ENCODE data around the gene CXCL13.
"Not testable (repeated sequence)": the region's sequence is repeated elsewhere in the genome, so short reads cannot be mapped to it uniquely, and the experiment has no call there.

The CXCL13 gene, protein sequence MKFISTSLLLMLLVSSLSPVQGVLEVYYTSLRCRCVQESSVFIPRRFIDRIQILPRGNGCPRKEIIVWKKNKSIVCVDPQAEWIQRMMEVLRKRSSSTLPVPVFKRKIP

DNA sequence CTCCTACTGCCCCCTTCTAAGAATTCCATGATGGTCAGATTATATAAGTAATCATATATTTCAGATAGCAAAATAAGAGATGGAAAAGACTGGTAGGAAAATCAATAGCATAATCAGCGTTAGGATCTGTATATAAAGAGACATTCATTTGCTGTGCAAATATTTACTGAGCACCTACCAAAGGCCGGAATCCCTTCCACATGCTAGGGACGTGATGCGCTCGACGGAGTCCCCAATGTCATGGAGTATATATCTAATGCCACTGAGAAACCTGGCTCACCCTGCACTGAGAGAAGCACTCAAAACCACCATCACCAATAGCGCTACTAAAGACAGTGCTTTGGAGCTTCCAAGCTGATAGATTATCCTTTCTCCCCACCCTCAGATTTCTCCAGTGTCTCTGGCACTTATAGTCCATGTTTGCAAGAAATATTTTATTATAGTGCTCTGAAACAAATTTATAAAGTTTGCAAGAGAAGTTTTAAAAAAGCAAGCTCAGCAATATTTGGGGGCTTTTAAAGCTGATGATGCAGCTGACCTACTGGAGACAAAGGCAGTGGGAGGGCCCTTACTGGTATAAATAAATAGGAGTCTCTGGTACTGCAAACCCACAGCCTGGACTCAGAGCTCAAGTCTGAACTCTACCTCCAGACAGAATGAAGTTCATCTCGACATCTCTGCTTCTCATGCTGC lies at the start of gene CXCL13:
CXCL13 (plus strand) TSS at position 611 of the 693 bp plus-strand sequence; CDS start at position 657, 46 bp downstream.
- DNase-seq (ENCODE audit: low spot score): no peak

DNA sequence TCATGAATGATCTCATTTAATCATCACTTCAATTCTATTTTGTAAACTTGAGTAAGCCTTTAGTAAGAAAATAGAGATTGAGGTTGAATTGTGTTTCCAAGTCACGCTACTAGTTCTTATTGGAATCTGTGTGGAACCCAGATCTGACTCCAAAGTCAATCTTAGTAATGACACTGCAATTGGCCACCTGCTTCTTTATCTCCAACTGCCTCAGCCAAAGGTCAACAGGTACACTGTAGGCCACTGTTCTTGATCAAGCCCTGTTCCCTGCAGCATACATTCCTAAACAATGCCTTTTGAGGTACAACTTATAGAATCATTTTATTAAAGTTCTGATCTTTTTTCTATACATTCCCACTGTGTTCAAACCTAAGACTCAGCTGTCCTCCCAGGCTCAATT lies 45.5 kb upstream of the CXCL13 start:
- no peak for DNase-seq (ENCODE audit: low spot score)

DNA sequence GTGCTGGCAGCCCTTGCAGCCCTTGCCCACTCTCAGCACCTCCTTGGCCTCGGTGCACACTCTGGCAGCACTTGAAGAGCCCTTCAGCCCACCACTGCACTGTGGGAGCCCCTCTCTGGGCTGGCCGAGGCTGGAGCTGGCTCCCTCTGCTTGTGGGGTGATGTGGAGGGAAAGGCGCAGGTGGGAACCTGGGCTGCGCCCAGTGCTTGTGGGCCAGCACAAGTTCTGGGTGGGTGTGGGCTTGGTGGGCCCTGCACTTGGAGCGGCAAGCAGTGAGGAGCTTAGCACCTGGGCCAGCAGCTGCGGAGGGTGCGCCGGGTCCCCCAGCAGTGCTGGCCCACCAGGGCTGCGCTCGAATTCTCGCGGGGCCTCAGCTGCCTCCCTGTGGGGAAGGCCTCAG lies 43.9 kb upstream of the CXCL13 start:
- not testable (repeated sequence) for DNase-seq (ENCODE audit: low spot score)

DNA sequence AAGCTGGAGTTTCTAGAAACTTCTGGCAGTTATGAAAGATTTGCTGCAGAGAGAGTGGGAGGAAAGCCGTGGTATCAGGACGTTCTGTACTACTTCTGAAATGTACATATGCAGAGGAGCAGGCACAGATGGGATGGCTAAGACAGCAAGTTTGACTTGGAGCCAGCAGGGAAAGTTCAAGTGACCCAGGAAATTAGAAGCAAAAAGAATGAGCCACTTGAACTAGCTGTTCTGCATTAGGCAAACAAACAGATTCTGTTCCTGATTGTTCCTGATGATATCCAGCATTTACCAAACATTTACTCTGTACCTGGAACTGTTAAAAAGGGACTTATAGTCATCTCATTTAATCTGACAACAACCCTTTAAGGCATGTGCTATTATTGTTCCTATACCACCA lies 41.4 kb upstream of the CXCL13 start:
- no peak for DNase-seq (ENCODE audit: low spot score)

DNA sequence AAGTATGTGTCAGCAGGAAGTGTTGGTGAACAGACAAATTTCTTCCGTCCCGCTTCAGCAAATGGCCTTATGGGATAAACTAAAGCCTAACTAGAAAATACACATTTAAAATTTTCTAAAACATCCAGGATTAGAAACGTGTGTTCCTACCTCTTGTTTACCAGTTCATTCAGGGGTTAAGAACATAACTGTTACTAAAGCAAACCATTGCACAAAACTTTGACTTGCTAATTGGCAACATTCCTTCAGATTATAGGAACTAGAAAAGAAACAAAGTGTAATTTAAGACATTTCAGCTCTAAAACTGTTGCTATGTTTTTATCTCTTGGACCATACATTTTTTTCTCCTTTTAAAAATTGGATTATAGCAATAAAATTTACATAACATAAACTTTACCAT lies 39.5 kb upstream of the CXCL13 start:
- no peak for DNase-seq (ENCODE audit: low spot score)

DNA sequence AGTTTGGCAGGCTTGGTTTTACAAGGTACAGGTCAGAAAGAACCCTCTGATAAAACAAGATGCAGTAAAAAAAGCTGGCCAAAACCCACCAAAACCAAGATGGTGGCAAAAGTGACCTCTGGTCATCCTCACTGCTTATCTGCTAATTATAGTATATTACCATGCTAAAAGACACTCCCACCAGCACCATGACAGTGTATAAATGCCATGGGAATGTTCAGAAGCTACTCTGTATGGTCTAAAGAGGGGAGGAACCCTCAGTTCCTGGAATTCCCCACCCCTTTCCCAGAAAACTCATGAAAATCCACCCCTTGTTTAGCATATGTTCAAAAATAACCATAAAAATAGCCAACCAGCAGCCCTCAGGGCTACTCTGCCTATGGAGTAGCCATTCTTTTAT lies 38.1 kb upstream of the CXCL13 start:
- DNase-seq (ENCODE audit: low spot score): no peak

DNA sequence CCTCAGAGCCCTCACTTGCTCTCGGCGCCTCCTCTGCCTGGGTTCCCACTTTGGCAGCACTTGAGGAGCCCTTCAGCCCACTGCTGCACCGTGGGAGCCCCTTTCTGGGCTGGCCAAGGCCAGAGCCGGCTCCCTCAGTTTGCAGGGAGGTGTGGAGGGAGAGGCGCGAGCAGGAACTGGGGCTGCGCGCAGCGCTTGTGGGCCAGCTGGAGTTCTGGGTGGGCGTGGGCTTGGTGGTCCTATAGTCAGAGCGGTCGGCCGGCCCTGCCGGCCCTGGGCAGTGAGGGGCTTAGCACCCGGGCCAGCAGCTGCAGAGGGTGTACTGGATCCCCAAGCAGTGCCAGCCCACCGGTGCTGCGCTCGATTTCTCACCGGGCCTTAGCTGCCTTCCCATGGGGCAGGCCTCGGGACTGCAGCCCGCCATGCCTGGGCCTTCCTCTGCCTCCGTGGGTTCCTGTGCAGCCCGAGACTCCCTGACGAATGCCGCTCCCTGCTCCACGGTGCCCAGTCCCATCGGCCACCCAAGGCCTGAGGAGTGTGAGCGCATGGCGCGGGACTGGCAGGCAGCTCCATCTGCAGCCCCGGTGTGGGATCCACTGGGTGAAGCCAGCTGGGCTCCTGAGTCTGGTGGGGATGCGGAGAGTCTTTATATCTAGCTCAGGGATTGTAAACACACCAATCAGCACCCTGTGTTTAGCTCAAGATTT lies 35.0 kb upstream of the CXCL13 start:
- not testable (repeated sequence) for DNase-seq (ENCODE audit: low spot score)

DNA sequence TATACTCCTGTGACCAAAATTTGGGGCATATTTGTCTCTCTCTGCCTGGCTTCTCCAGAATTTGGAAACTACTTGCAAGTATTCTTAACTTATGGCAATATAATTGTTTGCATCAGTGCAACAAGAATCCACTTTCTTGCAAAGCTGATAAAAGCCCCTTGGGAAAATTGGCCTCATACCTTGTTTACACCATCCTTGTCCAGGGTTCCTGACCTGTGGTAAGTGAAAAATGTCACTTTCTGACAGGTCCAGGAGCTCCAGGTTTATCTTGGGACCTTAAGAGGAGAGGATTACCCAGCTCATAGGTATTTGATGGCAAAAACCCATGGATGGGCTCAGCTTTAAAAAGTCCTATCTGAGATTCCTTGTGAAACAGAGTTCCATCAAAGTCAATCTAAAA lies 29.3 kb upstream of the CXCL13 start:
- DNase-seq (ENCODE audit: low spot score): no peak

DNA sequence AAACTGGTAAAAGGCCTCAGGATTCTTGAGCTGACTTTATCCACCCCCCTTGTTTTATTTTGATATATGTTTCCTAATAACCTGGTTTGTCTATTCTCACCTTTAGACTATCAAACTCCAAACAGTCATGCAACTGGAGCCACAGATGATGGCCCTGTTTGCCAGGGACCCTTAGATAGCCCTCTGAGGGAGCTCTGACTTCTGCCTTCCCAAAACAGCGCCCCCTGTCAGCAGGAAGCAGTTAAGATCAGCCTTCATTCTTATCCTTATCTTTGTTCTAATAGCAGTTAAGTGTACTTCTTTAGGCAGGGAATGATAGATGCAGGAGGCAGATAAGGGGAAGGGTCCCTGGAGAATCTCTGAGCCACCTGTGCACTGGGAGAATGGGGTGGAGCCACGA lies 27.5 kb upstream of the CXCL13 start:
- no peak for DNase-seq (ENCODE audit: low spot score)

DNA sequence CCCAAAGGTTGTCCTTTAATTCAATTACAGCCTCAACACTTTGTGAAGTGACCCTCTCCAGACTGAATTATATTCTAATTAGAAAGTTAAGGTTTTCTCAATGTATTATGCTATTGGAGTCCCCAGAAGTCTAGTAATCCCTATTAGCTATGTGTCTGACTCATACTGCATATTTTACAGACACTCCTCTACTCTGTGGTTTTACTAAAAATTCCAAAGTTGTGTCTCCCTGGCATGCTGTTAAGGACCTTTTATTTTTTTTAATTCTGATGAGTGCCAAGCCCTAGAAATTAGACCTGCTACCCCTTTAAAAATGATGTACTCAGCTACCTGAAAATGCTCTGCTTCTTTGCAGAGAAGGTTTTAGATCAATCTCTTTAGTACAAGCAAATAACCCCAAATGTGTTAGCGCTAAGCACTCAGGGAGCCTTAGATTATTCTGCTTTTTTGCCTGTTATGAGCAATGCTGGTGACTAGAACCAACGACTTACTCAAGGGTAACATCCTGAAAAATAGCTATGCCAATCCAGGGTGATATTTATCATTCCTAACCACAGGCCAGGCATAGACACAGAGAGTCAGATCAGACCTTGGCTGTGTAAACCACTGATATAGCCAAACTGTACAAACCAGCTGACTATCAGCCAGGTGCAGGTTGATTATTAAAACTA lies 26.1 kb upstream of the CXCL13 start:
- no peak for DNase-seq (ENCODE audit: low spot score)

DNA sequence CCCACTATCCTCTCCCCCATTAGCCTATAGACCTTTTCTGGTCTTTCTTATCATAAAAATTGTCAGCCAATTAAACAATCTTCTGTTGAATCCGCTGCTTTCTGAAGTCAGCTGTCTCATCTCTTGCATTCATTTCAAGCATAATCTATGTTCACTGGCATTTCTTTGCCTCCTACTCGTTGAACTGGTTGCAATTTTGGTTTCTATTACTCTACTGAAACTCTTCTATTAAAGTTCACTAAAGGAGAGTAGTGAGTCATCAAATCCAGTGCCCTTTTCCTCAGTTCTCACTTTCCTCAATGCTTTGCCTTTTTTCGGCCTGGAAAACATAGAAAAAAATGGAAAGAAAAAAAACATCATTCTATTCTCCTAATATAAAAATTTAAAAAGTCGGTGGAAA lies 23.9 kb upstream of the CXCL13 start:
- no peak for DNase-seq (ENCODE audit: low spot score)

DNA sequence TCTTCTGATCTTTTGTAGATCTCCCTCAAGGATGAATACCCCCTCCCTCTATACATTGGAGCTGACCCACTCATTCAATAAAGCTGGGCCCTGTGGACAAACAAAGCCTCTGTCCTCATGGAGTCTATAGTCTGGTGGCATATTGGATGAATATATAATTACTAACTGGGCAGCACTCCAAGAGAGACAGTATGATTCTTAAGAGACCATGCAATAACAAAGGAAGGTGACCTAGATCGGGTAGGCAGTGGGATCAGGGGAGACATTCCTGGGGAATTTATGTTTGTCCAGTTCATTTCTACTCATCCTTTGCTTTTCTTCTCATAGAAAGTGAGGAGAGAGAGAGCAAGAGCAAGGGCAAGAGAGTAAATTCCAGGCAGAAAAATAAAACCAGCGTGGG lies 23.5 kb upstream of the CXCL13 start:
- DNase-seq (ENCODE audit: low spot score): no peak

DNA sequence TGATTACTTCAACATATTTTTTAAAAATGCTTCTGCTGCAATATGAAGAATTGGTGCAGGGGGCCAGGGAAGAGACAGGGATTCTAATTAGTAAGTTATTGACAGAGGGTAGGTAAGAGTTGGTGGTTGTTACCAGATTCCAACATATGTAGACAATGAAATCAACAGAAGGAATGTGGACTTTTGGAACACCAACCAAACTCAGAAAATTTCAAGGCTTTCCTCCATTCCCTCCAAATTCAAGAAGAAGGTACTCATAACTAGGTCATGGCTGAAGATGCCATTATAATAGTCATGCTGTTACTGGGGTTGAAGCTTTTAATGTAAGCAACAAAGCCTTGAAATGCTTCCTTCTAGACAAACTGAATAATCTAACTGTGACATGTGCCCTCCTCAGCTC lies 22.9 kb upstream of the CXCL13 start:
- DNase-seq (ENCODE audit: low spot score): no peak

DNA sequence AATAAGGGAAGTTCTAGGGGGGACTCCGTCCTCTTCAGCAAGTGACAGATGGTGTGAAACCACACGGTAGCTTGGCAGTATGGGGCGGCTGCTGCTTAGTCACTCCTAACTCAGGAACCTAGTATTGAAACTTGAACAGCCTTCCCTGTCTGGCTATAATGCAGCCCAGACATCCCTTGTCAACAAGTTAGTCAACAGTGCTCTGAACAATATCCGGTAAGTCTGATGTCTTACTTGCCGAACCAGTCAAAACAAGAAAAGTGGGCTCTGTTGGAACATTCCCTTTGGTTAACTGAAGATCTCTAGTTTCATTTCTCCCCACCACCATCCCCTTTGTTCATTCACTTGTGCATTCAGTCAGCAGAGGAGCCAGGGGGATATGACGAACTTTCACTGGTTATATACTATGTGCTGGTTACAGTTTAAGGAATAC lies 18.7 kb upstream of the CXCL13 start:
- no peak for DNase-seq (ENCODE audit: low spot score)

DNA sequence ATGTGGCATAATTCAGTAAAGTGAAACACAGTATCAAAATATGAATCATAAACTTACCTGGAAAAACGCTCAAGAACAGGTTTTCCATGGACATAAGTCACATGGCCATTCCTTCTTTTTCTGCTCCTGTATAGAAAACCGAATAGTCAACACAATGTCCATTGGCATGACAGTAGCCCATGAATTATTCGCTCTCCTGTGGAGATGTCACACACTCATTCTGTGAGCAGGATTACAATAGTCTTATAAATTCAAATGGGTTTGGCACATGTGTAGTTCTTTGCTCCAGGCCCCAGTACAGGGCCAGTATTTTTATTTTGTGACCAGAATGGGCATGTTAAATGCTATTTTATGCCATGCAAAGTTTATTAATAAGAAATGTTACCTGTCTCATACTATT lies 15.1 kb upstream of the CXCL13 start:
- no peak for DNase-seq (ENCODE audit: low spot score)

DNA sequence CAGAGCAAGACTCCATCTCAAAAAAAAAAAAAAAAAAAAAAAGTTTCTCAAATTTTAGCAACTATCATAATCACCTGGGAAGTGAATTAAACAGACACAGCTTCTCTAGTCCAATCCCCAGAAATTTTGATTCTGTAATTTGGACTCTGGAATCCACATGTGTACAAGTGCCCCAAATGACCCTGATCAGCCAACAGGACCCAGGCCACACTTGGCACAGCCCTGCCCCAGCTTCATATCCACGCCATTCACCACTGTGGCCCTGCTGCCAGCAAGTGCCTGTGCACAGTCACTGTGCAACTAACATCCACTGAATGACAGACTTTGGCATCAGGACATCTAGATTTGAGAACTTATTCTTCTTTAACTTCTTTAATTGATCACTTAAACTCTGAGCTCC lies 14.1 kb upstream of the CXCL13 start:
- DNase-seq (ENCODE audit: low spot score): no peak

DNA sequence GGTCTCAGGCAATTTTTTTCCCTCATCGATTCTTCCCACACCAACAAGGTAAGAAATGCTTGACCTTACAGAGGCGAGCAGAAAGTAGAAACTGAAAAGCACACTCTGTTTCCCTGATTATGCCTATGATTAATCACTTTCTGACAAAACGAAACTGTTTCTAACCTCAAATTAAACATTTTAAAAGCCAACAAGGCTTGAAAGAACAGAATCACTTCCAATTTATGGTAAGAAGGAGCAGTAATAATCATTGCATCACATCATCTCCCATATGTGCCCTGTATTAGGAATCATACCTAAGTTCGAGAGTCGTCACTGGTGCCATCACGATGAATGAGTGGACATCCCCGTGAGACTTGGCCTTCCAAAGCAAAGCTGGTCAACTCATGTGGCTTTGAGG lies 12.5 kb upstream of the CXCL13 start:
- DNase-seq (ENCODE audit: low spot score): no peak

DNA sequence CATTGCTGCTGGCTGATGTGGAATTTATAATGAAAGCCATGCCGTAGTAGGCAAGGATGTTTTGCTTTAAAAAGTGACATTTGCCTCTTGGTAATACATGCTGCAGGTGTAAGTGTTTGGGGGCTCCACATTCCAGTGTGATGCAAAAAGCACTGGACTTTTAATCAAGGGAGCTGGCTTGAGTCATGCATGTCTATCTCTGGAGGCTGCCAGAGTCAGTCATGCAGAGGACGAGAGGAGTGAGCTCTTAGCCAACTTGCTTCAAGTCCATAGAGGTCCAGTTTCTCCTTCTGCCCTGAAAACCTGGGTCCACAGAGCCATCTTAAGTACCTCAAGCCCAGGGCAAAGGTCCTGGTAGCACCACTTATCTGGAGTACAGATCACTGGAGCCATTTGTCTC lies 11.6 kb upstream of the CXCL13 start:
- no peak for DNase-seq (ENCODE audit: low spot score)

DNA sequence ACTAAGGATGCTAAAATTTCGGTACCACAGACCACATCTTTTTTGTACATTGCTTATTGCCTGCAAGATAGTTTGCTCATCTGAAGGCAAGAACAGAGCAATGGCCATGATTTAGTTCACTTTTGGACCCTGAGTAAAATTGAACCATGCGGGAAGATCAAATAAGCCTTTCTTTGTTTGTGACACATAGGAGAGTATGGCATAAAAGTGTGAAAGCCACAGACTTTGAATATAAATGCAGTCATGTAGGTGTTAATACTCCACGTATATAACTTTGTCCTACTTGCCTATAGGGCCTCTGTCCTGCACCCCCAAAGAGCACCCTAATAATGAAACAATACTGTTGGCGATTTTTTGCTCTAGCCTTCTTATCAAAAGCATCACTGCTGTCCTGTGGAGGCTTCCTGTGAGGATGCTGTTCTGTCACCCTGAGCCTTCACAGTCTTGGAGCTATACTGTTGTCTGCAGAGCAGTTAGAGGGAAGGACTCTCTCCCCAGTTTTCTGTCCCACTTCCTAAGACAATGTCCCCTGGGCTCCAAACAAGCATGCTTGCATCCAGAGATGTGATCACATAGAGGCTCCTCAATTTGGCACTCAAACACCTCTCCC lies 10.2 kb upstream of the CXCL13 start:
- no peak for DNase-seq (ENCODE audit: low spot score)

DNA sequence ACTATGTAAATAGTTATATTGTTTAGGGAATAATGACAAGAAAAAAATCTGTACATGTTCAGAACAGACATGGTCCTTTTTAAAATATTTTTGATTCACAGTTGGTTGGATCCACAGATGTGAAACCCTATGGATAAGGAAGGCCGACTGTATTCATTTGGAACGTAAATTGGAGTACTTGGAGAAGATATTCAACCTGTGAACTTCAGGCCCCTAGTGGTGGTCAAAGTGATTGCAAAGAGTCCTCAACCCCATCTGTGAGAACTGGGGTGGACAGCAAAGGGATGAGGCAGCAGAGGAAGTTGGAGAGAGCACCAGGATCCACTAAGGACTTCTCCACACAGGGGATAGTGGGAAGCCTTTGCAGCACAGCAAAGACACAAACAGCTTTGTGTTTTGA lies 6.2 kb upstream of the CXCL13 start:
- peak; percentile 59 for DNase-seq (ENCODE audit: low spot score)

DNA sequence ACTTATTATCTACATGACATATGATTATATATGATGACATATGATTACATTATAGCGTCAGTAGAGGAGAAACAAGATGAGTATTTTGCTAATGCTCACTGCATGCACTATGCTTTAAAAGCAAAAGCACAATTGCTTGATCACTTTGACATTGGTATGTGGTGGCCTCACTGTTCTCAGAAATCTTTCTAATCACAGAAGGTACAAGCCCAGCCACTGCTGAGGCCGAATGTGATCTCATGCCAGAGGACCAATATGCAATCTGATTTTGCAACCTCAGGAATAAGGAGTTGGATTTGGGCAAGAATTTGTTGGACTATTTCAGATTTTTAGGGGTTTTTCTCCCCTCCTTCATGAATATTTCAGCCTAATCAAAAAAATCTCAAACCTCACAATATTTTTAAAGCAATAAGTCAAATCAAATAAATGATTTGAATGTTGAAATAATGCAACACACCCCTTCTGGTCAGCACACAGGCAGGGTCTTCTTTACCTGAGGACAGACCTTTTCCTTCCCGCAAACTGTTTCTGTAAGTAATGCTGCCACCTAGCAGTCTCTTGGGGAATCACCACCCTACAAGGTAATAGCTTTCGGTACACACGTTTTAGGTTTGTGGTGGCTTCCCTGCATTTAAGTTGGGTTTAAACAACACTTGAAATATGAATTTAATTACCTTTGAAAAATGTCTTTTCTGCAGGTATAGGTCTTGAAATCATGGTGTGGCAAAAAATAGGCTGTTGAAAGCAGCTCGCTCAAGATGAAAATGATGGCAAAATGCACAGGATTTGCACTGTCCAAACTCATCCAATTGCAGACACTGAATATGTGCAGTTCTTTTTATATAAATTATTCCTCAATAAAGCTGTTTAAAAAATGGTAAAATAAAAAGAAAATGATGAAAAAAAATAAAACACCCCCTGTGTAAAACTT lies 4.8 kb upstream of the CXCL13 start:
- peak; percentile 71 for DNase-seq (ENCODE audit: low spot score)
